ENCODE data around the gene ARID1A.

ARID1A gene

DNA sequence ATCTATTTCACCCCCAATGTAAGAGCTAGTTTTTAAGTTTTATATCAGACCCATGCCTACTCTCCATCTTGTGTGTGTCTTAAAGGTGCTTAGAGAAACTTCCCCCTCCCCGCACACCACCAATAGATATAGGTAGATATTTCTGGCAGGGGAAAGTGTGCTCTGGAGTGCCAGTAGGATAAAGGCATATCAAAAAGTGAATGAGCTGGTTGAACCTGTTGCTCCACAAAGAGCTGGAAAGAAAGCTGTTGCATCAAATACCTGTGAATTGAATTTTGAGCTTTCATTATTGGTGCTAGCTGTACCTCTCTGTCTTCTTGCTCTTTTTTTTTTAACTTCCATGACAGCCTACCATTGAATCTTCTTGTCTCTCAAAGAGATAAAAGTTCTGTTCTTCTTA lies 32.8 kb downstream of the ARID1A start:
- DNase-seq, result no peak
- no peak for TF ChIP-seq GATA1 (IDR thresholded peaks at IDR 0.05; ENCODE audit: low read depth, low read length)
- no peak for TF ChIP-seq POLR2A (IDR thresholded peaks at IDR 0.05; ENCODE audit: low read length)

DNA sequence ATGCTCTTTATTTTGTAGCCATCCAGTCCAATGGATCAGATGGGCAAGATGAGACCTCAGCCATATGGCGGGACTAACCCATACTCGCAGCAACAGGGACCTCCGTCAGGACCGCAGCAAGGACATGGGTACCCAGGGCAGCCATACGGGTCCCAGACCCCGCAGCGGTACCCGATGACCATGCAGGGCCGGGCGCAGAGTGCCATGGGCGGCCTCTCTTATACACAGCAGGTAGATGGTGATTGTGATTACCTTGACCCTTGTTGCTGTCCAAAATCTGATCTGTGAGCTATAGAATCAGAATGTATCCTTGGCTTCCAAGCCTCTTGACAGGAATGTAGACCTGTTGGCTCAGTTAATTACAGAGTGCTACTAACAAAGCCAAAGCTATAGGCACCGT lies 33.8 kb downstream of the ARID1A start:
- DNase-seq, result no peak
- TF ChIP-seq GATA1 (IDR thresholded peaks at IDR 0.05; ENCODE audit: low read depth, low read length), result no peak
- no peak for TF ChIP-seq POLR2A (IDR thresholded peaks at IDR 0.05; ENCODE audit: low read length)

DNA sequence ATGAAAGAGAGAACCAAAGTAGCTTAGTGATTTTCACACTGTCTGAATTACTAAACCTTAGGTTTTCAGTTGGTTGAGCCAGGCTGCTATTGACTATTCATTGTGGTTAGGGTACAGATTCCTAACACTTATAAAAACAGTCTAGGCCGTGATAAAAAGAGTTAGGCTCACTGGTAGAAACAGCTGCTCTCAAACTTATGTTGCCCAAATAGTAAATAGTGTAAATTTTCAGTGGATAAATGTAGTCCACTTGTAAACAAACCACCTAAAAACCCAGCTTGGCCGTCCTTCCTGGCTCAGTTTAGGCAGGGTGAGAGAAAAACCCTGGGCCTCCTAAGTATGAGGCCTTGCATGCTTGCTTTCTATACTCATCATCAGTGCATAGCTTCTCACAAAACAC lies 34.9 kb downstream of the ARID1A start:
- TF ChIP-seq GATA1 (IDR thresholded peaks at IDR 0.05; ENCODE audit: low read depth, low read length) (no peak), POLR2A (IDR thresholded peaks at IDR 0.05; ENCODE audit: low read length) (no peak)
- no peak for DNase-seq

DNA sequence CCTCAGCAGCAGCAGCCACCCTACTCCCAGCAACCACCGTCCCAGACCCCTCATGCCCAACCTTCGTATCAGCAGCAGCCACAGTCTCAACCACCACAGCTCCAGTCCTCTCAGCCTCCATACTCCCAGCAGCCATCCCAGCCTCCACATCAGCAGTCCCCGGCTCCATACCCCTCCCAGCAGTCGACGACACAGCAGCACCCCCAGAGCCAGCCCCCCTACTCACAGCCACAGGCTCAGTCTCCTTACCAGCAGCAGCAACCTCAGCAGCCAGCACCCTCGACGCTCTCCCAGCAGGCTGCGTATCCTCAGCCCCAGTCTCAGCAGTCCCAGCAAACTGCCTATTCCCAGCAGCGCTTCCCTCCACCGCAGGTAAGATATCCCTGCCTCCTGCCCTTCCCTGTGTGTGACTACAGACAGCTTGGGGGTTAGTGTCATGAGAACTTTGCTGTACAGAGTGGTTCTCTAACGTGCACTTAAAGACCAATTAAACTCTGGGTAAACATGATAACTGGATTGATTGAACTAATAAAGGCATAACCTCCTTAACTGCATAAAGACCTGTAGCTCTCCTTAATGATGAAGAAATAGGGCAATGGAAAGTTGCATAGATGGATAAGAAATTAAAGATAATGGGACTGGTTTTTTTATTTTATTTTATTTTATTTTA lies 35.6 kb downstream of the ARID1A start:
- TF ChIP-seq POLR2A (IDR thresholded peaks at IDR 0.05; ENCODE audit: low read length), result no peak
- TF ChIP-seq GATA1 (IDR thresholded peaks at IDR 0.05; ENCODE audit: low read depth, low read length), result no peak
- no peak for DNase-seq

DNA sequence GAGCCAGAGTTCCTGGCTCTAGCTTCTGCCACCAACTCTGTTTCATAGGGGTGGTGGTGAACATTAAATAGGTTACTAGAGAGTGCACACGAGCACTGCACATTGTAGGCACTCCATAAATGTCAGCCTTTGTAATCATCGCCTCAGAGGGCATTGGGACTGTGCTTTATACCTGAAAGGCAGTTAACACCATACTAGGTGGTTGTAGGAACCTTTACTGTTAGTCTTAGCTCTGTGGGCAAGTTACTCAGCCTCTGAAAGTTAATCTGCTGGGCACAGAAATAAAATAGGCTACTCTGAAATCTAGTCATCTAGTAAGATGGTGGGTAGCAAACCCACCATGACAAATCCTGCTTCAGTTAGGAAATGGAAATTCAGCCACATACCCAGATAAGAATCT lies 37.6 kb downstream of the ARID1A start:
- TF ChIP-seq POLR2A (IDR thresholded peaks at IDR 0.05; ENCODE audit: low read length), result no peak
- DNase-seq, result no peak

DNA sequence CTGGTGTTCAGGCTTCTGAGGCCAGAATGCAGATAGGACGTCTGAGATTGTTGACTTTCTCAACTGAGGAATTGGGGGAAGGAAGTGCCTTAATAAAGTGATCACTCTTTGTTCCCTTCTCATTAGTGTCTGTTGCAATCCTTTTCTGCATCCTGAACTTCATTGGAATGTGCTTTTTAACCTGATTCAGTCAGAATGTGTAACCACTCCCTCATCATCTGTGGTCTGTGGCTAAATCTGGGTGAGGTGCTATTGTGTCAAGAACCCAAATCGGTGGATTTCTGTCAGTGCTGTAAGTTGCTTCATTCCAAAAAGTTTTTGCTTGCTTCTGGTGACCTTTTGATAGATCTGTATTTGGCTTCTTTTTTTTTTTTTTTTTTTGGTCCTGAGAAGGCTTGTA lies 38.2 kb downstream of the ARID1A start:
- no peak for TF ChIP-seq GATA1 (IDR thresholded peaks at IDR 0.05; ENCODE audit: low read depth, low read length)
- TF ChIP-seq POLR2A (IDR thresholded peaks at IDR 0.05; ENCODE audit: low read length), result no peak
- DNase-seq, result no peak

DNA sequence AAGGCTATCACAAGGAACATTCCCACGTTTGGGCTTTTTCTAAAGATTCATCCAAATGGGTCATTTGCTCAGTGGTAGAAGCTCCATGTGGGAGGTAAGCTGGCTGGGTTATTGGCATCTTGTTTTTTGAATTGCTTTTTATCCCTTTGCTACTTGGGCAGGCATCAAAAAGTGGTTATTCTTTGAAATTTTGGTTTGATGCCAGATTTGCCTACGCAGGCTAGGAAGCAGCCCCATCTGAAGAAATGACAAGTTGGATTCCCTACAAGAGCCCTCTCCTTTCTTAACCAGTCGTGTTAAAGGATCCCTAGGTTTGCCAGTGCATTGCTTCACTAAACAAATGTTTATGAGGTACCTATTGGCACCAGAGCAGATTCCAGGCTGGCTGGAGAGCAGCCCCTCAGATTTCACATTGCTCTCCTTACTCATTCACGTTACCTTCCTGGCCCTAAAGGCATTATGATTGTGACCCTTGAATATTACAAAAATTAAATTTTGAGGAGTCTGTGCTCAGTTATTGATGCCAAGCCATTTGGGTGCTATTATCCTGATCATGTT lies 38.8 kb downstream of the ARID1A start:
- TF ChIP-seq GATA1 (IDR thresholded peaks at IDR 0.05; ENCODE audit: low read depth, low read length), result no peak
- TF ChIP-seq POLR2A (IDR thresholded peaks at IDR 0.05; ENCODE audit: low read length), result no peak
- no peak for DNase-seq

DNA sequence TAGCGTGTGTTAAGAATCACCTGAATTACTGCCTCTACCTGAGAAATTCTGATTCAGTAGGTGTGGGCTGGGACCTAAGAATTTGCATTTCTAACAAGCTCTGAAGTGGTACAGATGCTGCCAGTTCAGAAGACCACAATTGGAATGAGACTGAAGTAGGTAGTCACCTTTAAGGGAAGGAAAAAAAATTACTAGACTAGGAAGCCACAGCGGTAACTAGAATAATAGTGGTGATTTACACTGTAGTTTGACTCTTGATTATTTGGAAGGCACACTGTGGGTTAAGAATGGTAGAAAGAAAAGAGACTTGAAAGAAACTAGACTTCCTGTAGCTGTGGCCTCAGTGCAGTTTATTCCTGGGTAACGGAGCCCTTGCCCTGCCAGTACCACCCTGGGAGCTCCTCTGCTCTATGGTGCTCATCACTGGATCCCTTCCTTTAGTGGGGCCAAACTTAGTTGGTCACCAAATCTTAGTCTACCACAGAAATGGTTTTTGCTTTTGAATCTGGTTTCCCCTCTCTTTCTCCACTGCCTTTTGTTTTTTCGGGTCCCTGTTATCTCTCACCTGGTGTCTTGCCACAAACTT lies 43.6 kb downstream of the ARID1A start:
- TF ChIP-seq GATA1 (IDR thresholded peaks at IDR 0.05; ENCODE audit: low read depth, low read length), result no peak
- TF ChIP-seq POLR2A (IDR thresholded peaks at IDR 0.05; ENCODE audit: low read length), result no peak
- no peak for DNase-seq

DNA sequence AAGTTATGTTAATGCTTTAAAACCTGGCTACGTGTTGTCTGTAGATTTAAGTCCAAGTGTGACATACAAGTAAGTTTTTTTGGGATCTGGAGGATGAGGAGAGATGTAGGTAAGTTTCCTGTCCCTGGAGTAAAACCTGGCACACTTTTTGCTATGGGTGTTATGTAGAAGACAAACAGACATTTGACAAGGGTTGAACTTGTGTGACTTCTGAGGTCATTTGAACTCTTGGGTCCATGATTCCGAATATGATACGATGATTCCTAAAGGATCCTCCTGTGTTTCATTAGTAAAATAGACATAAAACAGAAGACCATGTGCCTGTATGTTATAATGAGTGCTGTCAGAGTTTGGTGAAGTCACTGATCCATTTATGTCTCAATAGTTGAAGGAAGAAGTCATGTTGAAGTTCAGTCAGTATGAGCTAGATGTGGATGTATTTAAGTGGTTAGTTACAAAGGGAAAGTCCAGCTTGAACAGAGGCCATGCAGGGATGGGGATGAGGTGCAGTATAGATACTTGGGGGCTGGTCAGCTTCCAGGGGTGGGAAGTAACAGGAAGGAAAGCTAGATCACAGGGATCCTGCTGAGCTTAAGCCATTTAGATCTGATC lies 44.3 kb downstream of the ARID1A start:
- no peak for DNase-seq
- TF ChIP-seq GATA1 (IDR thresholded peaks at IDR 0.05; ENCODE audit: low read depth, low read length) (no peak), POLR2A (IDR thresholded peaks at IDR 0.05; ENCODE audit: low read length) (no peak)

DNA sequence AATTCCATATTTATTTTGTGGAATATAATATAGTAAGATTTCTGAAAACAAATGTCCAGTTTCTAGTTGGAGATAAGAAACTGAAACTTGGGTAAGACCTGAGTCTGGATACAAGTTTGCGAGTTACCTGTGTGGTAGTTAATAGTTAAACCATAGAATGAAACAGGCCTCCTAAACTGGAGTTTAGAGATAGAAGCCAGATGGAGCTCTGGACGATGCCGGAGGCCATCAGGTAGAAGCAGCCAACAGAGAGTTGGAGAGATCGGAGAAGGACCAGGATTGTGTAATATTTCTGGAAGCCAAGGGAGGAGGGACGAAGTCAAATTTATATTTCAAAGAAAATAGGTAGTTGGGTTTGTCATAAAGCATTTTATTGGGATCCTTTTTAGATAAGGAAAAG lies 45.1 kb downstream of the ARID1A start:
- DNase-seq, result no peak
- TF ChIP-seq GATA1 (IDR thresholded peaks at IDR 0.05; ENCODE audit: low read depth, low read length) (no peak), POLR2A (IDR thresholded peaks at IDR 0.05; ENCODE audit: low read length) (no peak)

DNA sequence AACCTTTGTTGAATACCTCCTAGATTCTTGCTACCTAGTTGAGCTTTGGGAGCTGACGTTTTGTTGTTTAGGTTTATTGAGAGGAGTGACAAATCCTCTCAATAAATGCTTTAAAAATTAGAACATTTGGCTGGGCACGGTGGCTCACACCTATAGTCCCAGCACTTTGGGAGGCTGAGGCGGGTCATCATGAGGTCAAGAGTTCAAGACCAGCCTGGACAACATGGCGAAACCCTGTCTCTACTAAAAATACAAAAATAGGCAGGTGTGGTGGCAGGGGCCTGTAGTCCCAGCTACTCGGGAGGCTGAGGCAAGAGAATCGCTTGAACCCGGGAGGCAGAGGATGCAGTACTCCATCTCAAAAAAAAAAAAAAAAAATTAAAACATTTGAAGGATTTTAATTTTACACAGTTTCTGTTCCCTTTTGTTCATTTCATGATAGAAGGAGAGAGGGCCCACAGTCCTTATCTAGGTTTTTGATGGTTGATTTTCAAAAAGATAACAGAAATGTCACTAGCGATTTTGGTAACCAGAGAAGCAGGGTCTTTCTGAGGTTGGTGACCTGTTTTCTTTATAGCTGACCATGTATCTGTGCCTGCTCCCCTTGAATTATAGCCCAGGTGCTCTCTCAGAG lies 47.7 kb downstream of the ARID1A start:
- no peak for DNase-seq
- TF ChIP-seq GATA1 (IDR thresholded peaks at IDR 0.05; ENCODE audit: low read depth, low read length), result no peak
- TF ChIP-seq POLR2A (IDR thresholded peaks at IDR 0.05; ENCODE audit: low read length), result no peak

DNA sequence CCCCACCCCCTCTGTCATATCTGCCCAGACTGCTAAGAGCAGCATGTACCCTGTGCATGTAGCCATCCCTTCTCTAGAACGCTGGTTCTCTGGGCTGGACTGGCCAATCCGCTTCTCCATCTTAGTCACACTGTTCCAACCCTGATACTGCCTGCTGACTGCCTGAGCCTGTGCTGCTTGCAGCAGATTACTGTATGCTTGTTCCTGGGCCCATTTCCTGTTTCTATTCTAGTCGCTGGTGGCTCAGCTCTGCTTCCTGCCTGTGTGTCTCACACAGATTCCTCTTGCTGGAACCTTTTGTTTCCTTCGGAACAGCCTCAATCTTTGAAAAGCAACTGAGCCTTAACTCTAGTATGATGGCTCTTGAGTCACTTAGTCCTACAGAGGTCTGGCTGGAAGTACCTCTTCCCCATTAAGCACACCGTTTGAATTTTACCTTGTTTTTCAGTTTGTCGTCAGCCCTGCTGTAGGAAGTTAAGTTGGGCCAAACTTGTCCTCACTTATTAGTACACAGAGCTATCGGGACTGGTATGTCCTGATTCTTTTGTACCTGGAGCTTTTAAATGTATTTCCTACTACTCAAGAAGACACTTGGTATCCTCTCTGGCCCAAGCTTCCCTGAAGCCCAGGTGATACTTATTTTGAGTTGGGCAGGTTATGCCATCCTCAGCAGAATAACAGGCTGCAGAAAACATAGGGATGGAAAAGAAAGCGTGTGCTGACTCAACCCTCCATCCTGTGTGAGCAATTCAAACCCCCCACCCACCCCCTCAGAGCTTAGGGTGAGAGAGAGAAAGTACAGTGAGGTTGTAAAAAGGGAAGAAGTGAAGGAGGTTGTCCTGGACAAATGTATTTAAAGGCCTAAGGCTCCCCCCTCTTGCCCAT lies 48.5 kb downstream of the ARID1A start:
- no peak for TF ChIP-seq GATA1 (IDR thresholded peaks at IDR 0.05; ENCODE audit: low read depth, low read length)
- no peak for TF ChIP-seq POLR2A (IDR thresholded peaks at IDR 0.05; ENCODE audit: low read length)
- DNase-seq, result peak; percentile 89 to 94

DNA sequence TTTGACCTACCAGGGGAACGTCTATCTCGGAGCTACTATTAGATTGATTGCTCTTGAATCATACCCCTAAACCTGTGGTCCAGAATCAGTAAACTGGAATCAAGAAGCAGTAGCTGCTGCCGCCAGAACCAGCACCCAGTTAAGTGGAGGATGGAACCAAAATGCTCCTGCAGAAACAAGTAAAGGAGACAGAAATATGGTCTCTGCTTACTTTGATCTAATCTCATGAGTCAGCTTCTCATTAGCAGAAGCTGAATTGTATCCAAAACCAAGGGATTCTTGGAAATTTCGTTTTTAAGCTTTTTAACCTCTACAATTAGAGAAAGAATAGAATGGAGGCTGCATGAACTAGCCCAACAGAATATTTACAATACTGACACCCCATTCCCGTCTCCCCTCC lies 49.4 kb downstream of the ARID1A start:
- no peak for DNase-seq
- TF ChIP-seq POLR2A (IDR thresholded peaks at IDR 0.05; ENCODE audit: low read length) (no peak), GATA1 (IDR thresholded peaks at IDR 0.05; ENCODE audit: low read depth, low read length) (no peak)
